HG03135 (cell line): ENCODE results near the gene ERH.

Experiments
- ATAC-seq: cut with Tn5 transposase; IDR thresholded peaks from one replicate; pipeline ENCODE4 v1.9.1; 2021; ENCODE audit warnings: mild to moderate bottlenecking, moderate library complexity; ENCODE audit not compliant: unreplicated experiment

ERH gene

DNA sequence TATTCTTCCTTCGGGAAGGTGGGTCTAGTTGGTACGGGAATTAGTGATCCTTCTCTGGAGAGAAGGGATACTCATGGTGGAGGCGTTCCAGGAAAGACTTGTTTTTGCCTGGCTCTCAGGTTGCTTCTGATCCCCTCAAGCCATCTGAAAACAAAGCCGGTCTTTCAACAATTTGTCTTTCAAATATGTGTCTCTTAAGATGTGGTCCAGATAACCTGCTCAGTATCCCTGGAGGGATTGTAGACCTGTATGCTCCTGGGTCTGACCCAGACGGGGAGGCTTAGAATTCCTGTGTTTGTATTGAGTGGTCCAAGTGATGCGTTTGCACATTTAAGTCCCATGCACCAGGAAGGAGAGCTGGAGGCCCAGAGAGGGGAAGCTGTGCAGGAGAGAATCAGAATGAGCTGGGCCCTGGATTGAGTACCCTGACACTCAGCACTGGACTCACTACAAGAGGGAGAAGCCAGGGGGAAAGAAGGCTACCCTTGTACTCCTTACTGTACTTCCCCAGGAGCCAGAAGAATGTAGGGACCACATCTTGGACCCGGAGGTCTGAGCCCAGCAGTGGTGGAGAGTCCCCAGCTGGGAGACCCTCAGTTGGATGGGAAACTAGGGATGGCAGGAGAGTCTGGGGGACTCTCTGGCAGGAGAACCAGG is 40.4 kb downstream of the ERH start:
- no peak for ATAC-seq

- no peak for ATAC-seq
These were observed 41.1 kb downstream of the ERH start for GRCh38 chr14:69356903-69357543.

GRCh38 chr14:69355607-69356281 is 42.4 kb downstream of the ERH start:
- no peak for ATAC-seq

DNA sequence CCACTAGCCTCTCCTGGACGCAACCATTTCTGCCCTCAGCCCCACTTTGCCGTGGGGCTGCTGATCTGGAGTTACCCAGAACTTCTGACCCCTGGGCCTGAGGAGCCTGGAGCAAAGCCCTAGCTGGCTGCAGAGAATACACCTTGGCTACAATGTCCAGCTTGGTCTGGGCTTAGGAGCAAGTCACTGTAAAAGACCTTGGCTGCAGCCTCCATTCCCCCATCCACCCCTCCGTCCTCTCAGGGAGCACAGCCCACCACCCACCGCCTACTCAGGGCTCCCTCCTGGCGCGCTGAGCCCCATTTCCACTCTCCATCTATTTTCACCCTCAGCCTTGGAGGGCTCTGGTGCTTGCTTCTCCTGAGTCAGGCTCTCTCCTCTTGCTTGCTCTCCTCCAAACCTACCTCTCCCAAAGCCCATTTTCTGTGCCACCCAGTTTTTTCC is 42.9 kb downstream of the ERH start:
- ATAC-seq = no peak

- peak; percentile 87 for ATAC-seq
These were observed 43.5 kb downstream of the ERH start for GRCh38 chr14:69354383-69355153.

GRCh38 chr14:69353168-69353567 is 44.9 kb downstream of the ERH start:
- no peak for ATAC-seq

GRCh38 chr14:69351911-69352310 is 46.2 kb downstream of the ERH start:
- ATAC-seq = no peak

GRCh38 chr14:69351385-69351784 is 46.7 kb downstream of the ERH start:
- ATAC-seq = no peak

- ATAC-seq = no peak
These were observed 47.2 kb downstream of the ERH start for GRCh38 chr14:69350892-69351291.

GRCh38 chr14:69349091-69349777 is 48.9 kb downstream of the ERH start:
- ATAC-seq = no peak

- no peak for ATAC-seq
These were observed 51.4 kb downstream of the ERH start for GRCh38 chr14:69346710-69347109.

- no peak for ATAC-seq
These were observed 52.7 kb downstream of the ERH start for GRCh38 chr14:69345402-69345801.

GRCh38 chr14:69344171-69344570 is 53.9 kb downstream of the ERH start:
- no peak for ATAC-seq

GRCh38 chr14:69342928-69343525 is 55.1 kb downstream of the ERH start:
- no peak for ATAC-seq

GRCh38 chr14:69339426-69339825 is 58.7 kb downstream of the ERH start:
- no peak for ATAC-seq

GRCh38 chr14:69337984-69338383 is 60.1 kb downstream of the ERH start:
- ATAC-seq = no peak

DNA sequence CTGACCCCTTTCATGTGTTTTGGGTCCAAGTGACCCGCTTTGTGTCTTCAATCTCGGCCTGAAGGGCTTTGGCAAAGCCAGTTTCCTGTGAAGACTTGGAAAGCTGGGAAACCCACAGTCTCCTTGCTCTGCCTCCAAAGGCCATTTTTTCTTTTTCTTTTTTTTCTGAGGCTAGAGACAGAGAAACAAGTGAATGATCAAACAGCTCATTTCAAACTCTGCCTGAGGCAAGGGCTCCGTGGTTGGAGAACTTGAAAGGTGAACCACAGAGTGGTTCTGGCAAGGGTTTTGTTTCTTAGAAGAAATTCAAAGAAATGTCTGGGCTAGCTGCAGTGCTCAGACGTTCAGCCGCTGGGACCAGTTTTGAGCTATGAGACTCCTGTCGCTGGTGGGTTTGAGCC is 62.7 kb downstream of the ERH start:
- ATAC-seq = no peak

GRCh38 chr14:69334576-69334975 is 63.5 kb downstream of the ERH start:
- ATAC-seq = no peak

DNA sequence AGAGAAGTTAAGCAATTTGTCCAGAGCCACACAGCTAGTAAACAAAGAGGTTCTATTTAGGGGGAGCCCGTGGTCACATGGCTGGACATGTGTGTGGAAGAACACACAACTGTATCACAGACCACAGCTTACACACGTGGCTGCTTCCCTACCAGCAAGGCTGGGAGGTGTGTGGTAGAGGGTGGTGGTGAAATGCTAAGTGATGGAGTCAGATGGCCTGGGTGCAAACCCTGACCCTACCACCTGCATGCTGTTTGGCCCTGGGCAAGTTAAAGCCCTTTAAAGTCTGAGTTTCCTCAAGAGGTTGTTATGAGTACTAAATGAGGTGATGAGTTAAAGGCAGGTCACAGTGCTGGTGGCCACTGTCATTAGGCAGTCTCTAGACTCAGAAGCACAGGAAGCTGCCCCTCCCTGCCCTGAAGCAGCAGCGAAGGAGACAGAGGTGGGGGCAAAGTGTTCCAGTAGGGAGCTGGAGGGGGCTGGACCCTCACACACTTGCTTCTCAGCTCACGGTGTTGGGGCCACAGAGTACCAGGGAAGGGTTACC is 64.2 kb downstream of the ERH start:
- no peak for ATAC-seq

DNA sequence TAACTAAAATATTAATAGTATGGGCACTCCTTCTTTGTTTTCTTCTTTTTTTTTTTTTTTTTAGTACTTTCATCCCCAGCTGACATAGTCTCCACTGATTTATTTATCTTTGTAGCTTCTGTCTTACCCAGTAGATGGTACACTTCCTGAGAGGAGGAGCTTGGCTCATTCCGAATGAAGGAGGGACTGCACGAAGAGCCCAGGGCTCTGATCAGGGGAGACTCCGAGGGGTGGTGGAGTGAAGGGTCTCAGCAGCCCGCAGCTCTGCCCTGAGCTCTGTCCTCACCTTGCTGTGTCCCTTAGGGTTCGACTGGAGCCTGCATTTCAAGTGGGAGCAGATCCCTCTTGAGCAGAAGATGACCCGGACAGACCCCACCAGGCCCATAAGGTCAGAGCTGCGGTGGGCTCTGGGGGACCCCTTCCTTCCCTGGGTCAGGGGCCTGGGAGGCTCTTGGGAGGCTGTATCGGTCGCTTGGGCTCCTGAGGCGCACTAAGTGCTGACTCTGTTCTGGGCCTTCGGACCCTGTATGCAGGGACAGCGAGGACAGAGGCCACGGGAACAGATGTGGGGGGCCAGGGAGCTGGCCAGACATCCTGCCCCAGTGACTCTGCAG is 65.2 kb downstream of the ERH start:
- ATAC-seq = no peak
